ENCODE measurements around the gene ADGRV1. TPM values are rescaled to one million over a fixed set of nuclear protein-coding genes. Genes with fewer than 3 reads are reported as not detected.

ADGRV1 gene
- total RNA-seq, 4 donors from 2014 or later = 0.39 to 1.9 (median 1.00) TPM

DNA sequence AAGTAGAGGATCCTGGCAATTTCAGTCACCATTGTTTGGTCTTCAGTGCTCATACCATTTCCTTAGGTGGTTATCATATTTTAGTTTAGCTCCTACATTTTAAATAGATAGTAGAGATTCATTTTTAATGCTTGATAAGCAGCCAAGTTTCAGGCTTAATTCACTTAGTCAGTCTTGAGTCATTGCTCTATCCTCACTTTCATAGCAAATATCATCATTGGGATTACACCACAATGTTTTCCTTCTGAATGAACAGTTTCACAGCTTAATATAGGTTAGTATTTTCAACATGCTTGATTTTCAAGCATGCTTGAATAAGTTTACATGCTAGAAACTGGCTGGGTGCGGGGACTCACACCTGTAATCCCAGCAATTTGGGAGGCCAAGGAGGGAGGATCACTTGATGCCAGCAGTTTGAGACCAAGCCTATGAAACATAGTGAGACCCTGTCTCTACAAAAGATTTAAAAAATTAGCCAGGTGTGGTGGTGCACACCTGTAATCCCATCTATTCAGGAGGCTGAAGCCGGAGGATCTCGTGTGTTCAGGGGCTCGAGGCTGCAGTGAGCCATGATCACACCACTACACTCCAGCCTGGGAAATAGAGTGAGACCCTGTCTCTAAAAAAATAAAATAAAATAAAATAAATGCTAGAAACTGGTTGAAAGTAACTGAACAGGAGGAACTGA, 339.9 kb downstream of the ADGRV1 start:
- Histone ChIP-seq H3K27ac (no peak overlapping the region), H3K36me3 (no peaks in the 10 kb centered on the region), H3K27me3 (no peaks in the 10 kb centered on the region), H3K9me3 (no peaks in the 10 kb centered on the region), H3K4me3 (no peak overlapping the region), H3K4me1 (peaks cover 0 to 4% (median 0%) of the 10 kb centered on the region in 4 donors)
- TF ChIP-seq POLR2A (IDR thresholded peaks at IDR 0.05) (no peak), EP300 (IDR thresholded peaks at IDR 0.05) (no peak)
- TF ChIP-seq, protein P1, sequence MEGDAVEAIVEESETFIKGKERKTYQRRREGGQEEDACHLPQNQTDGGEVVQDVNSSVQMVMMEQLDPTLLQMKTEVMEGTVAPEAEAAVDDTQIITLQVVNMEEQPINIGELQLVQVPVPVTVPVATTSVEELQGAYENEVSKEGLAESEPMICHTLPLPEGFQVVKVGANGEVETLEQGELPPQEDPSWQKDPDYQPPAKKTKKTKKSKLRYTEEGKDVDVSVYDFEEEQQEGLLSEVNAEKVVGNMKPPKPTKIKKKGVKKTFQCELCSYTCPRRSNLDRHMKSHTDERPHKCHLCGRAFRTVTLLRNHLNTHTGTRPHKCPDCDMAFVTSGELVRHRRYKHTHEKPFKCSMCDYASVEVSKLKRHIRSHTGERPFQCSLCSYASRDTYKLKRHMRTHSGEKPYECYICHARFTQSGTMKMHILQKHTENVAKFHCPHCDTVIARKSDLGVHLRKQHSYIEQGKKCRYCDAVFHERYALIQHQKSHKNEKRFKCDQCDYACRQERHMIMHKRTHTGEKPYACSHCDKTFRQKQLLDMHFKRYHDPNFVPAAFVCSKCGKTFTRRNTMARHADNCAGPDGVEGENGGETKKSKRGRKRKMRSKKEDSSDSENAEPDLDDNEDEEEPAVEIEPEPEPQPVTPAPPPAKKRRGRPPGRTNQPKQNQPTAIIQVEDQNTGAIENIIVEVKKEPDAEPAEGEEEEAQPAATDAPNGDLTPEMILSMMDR (IDR thresholded peaks at IDR 0.05) = no peak
- no peak for DNase-seq (ENCODE audit: low spot score in 2 of 2)
- 96 to 99% methylated on average over 4 of the region's 4 CpGs for WGBS, 2 donors

DNA sequence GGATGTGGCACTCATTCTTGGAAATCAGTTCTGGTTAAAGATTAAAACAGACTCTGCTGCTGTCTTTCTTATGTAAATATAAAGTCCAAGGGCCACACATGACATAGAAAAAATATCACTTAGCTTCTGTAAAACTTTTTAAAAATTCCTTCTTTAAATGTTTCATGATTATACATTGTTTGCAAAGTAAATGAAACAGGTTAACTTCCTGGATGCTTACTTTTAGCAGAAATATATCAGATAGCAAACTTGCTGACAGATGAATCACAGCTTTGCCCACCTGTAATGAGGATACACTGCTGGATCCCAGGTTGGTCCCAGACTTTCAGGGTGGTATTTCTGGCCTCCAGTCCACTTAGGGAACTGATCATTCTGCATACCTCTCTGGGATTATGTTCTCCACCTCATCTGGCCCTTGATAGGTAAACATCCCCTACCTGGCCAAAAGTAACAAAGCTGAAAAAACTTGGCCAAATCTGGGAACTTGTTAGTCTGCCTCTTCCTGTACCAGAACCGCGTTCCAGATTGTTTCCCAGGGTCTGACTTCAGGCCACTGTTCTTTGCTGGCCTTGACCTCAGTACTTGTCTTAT, 340.5 kb downstream of the ADGRV1 start:
- DNase-seq (ENCODE audit: low spot score in 2 of 2) = no peak
- TF ChIP-seq, protein P1 (IDR thresholded peaks at IDR 0.05) = no peak
- no peak for TF ChIP-seq POLR2A (IDR thresholded peaks at IDR 0.05)
- TF ChIP-seq EP300 (IDR thresholded peaks at IDR 0.05) = no peak
- no peaks in the 10 kb centered on the region for H3K27me3 ChIP-seq
- H3K27ac ChIP-seq = no peak overlapping the region
- H3K4me1 ChIP-seq = peaks cover 0 to 4% (median 0%) of the 10 kb centered on the region in 4 donors
- H3K9me3 ChIP-seq = no peaks in the 10 kb centered on the region
- 79% methylated on average over 2 of the region's 2 CpGs for WGBS, 2 donors
- no peaks in the 10 kb centered on the region for H3K36me3 ChIP-seq
- no peak overlapping the region for H3K4me3 ChIP-seq

DNA sequence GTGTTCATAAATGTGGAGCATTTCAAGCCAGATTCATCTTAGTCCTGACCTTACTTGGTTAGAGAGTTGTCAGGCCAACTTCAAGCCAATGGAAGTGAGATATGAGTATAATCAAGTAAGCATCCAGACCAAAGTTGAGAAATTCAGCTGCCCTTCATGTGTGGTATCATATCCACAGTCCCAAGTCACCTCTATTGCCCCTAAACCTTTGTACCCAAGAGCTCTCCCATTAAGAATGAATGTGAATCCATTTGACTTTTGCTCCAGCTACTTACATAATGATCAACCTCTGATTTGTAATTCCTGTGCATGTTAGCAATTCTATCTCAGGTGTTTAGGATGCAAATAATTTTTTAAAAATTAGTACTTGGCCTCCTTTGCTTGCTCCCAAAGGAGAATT, 342.7 kb downstream of the ADGRV1 start:
- no peak for DNase-seq (ENCODE audit: low spot score in 2 of 2)
- Histone ChIP-seq H3K36me3 (no peaks in the 10 kb centered on the region), H3K4me3 (no peak overlapping the region), H3K27me3 (no peaks in the 10 kb centered on the region), H3K27ac (no peak overlapping the region), H3K4me1 (peaks cover 0 to 4% (median 0%) of the 10 kb centered on the region in 4 donors), H3K9me3 (no peaks in the 10 kb centered on the region)
- TF ChIP-seq POLR2A (IDR thresholded peaks at IDR 0.05) (no peak), EP300 (IDR thresholded peaks at IDR 0.05) (no peak)
- TF ChIP-seq, protein P1 (IDR thresholded peaks at IDR 0.05) = no peak

DNA sequence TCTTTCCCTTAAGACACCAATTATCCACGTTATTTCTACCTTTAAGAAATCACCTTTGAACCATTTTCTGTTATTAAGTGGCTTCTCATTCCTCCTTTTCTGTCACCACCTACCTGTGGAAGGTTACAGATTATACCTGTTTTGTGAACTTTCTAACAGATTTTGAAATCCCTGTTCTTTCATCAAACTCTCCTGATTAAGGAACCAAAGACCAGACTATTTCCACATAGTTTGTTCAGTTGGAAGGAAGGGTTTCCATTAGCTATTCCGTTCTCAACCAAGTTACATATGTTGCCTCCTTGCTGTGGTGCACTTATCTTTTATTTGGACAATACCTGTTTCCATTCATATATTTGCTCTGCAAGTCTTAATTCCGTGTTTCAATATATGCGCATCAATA, 343.6 kb downstream of the ADGRV1 start:
- Histone ChIP-seq H3K9me3 (no peaks in the 10 kb centered on the region), H3K36me3 (no peaks in the 10 kb centered on the region), H3K4me3 (no peak overlapping the region), H3K27me3 (no peaks in the 10 kb centered on the region), H3K27ac (no peak overlapping the region), H3K4me1 (peaks cover 0 to 4% (median 0%) of the 10 kb centered on the region in 4 donors)
- no peak for DNase-seq (ENCODE audit: low spot score in 2 of 2)
- WGBS, 2 donors = 92 to 93% methylated on average over 4 of the region's 4 CpGs
- TF ChIP-seq EP300 (IDR thresholded peaks at IDR 0.05) = no peak
- TF ChIP-seq, protein P1 (IDR thresholded peaks at IDR 0.05) = no peak
- TF ChIP-seq POLR2A (IDR thresholded peaks at IDR 0.05) = no peak

DNA sequence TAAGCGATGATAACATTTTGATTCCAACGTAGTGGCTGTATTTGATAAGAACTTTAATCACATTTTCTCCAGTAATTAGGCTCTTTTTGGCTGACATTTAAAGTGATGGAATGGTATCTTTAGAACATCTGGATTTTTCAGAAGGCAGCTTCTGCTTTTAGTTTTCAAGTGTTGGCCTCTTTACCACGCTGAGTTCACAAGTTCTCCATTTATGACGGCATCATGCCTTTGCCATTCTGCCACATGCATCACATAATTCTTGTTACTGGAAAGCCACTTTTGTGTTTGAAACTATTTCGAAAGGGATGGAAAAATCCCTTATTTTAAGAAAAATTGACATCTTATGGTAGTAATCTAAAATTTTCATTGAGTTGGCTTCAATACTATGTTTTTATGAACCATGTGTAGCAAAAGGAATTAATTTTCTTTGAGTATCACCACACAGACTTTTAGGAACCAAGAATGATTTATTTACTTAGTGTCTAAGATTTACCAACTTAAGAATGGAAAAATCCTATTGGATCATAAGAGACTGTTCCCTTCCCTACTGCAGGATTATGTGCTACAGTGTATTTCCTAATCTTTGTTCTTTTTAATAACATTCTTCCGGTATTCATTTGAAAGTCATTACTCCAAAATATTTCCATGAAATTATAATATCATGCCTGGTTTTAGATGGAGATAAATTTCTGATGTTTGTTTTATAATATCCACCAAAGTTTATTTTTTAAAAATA, 344.2 kb downstream of the ADGRV1 start:
- Histone ChIP-seq H3K27ac (no peak overlapping the region), H3K4me3 (no peak overlapping the region), H3K4me1 (peaks cover 0 to 4% (median 0%) of the 10 kb centered on the region in 4 donors), H3K9me3 (no peaks in the 10 kb centered on the region), H3K36me3 (no peaks in the 10 kb centered on the region), H3K27me3 (no peaks in the 10 kb centered on the region)
- TF ChIP-seq, protein P1 (IDR thresholded peaks at IDR 0.05) = no peak
- no peak for TF ChIP-seq EP300 (IDR thresholded peaks at IDR 0.05)
- TF ChIP-seq POLR2A (IDR thresholded peaks at IDR 0.05) = no peak
- WGBS, 2 donors = 62 to 65% methylated on average over 6 of the region's 6 CpGs
- DNase-seq (ENCODE audit: low spot score in 2 of 2) = no peak

Measured in tibial nerve (tissue), 4 donors.